HEK293 (cell line): ENCODE data around the gene CCDC110.

Experiments
- CTCF ChIA-PET: fragments of 350-600 bp; formaldehyde crosslinking; extraction: SDS; loops from one replicate; lab custom pipeline; 2021; ENCODE audit warnings: antibody characterized with exemption; lab: Yijun Ruan, JAX
- POLR2A ChIA-PET: fragments of 300-600 bp; formaldehyde crosslinking; extraction: SDS; loops from one replicate; lab custom pipeline; 2020; ENCODE audit warnings: antibody characterized with exemption, inconsistent platforms; lab: Yijun Ruan, JAX
- H3K27ac ChIP-seq: fragments of 200-500 bp; sonication (Bioruptor generic); 2 replicates; pipeline ENCODE4 v1.5.1; 2014; ENCODE audit warnings: low read depth, low read length, control low read depth, inconsistent platforms; ENCODE audit errors: extremely low read depth
- H3K36me3 ChIP-seq, 2 experiments: fragments of 200-500 bp in 1 of 2; sonication (Bioruptor generic) in 1 of 2; 1 replicate in 1 of 2; 2 replicates in 1 of 2; pipeline ENCODE4 v1.5.1; 2014 to 2017; ENCODE audit warnings: inconsistent platforms in 2 of 2, low read length in 2 of 2; ENCODE audit not compliant: control insufficient read depth in 2 of 2, insufficient read depth in 1 of 2
- H3K4me1 ChIP-seq: fragments of 200-500 bp; sonication (Bioruptor generic); 2 replicates; pipeline ENCODE4 v1.5.1; 2014; ENCODE audit warnings: mild to moderate bottlenecking, low read length, inconsistent platforms; ENCODE audit not compliant: control insufficient read depth, insufficient read depth
- H3K4me3 ChIP-seq: 2 replicates; pipeline ENCODE4 v1.5.1; 2011; ENCODE audit warnings: low read depth, mild to moderate bottlenecking, control low read depth, low read length, moderate library complexity
- H3K9me3 ChIP-seq: fragments of 200-500 bp; sonication (Bioruptor generic); 2 replicates; pipeline ENCODE4 v1.5.1; 2014; ENCODE audit warnings: low read depth, low read length, inconsistent platforms; ENCODE audit not compliant: control insufficient read depth, insufficient read depth
- GFI1B ChIP-seq: fragments of 450-650 bp; formaldehyde crosslinking; IDR thresholded peaks from 2 replicates; pipeline ENCODE4 v1.5.1; 2016; ENCODE audit warnings: missing biosample characterization, missing genetic modification characterization
- GLI2 ChIP-seq: fragments of 450-650 bp; formaldehyde crosslinking; IDR thresholded peaks from 2 replicates; pipeline ENCODE4; 2017; ENCODE audit warnings: missing biosample characterization, missing genetic modification characterization, low read depth, borderline replicate concordance
- GLIS2 ChIP-seq: fragments of 450-650 bp; formaldehyde crosslinking; IDR thresholded peaks from 2 replicates; pipeline ENCODE4 v1.5.1; 2016; ENCODE audit warnings: missing biosample characterization, missing genetic modification characterization
- HOXA7 ChIP-seq: sonication (generic); formaldehyde crosslinking; IDR thresholded peaks from 2 replicates; pipeline ENCODE4 v1.8.1; 2022; ENCODE audit warnings: missing genetic modification reagents, borderline replicate concordance
- IKZF3 ChIP-seq: fragments of 450-650 bp; IDR thresholded peaks from 2 replicates; pipeline ENCODE4 v1.5.0; 2018; ENCODE audit warnings: missing biosample characterization, mild to moderate bottlenecking, missing genetic modification characterization, moderate library complexity
- KLF8 ChIP-seq: fragments of 450-650 bp; formaldehyde crosslinking; IDR thresholded peaks from 2 replicates; pipeline ENCODE4 v1.5.1; 2016; ENCODE audit warnings: missing biosample characterization, missing genetic modification characterization
- SCRT1 ChIP-seq: fragments of 450-650 bp; formaldehyde crosslinking; IDR thresholded peaks from 2 replicates; pipeline ENCODE4 v1.5.1; 2016; ENCODE audit warnings: missing biosample characterization, missing genetic modification characterization, borderline replicate concordance
- SCRT2 ChIP-seq: fragments of 450-650 bp; formaldehyde crosslinking; IDR thresholded peaks from 2 replicates; pipeline ENCODE4 v1.5.1; 2016; ENCODE audit warnings: missing biosample characterization, missing genetic modification characterization
- YY1 ChIP-seq: fragments of 450-650 bp; formaldehyde crosslinking; IDR thresholded peaks from 2 replicates; pipeline ENCODE4 v1.5.1; 2018; ENCODE audit warnings: missing biosample characterization, missing genetic modification characterization
- ZNF140 ChIP-seq: fragments of 450-650 bp; formaldehyde crosslinking; IDR thresholded peaks from 2 replicates; pipeline ENCODE4 v1.5.1; 2016; ENCODE audit warnings: missing biosample characterization, missing genetic modification characterization
- ZNF174 ChIP-seq: fragments of 450-650 bp; formaldehyde crosslinking; IDR thresholded peaks from 2 replicates; pipeline ENCODE4 v1.5.0; 2017; ENCODE audit warnings: missing biosample characterization, mild to moderate bottlenecking, missing genetic modification characterization
- ZNF266 ChIP-seq: fragments of 450-650 bp; formaldehyde crosslinking; IDR thresholded peaks from 2 replicates; pipeline ENCODE4 v1.5.1; 2016; ENCODE audit warnings: missing biosample characterization, missing genetic modification characterization, low read depth
- ZNF302 ChIP-seq: fragments of 450-650 bp; formaldehyde crosslinking; IDR thresholded peaks from 2 replicates; pipeline ENCODE4 v1.5.1; 2016; ENCODE audit warnings: missing biosample characterization, missing genetic modification characterization, low read depth
- ZNF366 ChIP-seq: fragments of 450-650 bp; formaldehyde crosslinking; conservative IDR thresholded peaks from 2 replicates; pipeline ENCODE4 v1.5.1; 2016; ENCODE audit warnings: missing biosample characterization, missing genetic modification characterization
- ZNF423 ChIP-seq: fragments of 450-650 bp; formaldehyde crosslinking; IDR thresholded peaks from 2 replicates; pipeline ENCODE4 v1.5.1; 2016; ENCODE audit warnings: missing biosample characterization, missing genetic modification characterization
- ZNF548 ChIP-seq: fragments of 450-650 bp; formaldehyde crosslinking; IDR thresholded peaks from 2 replicates; pipeline ENCODE4 v1.5.1; 2016; ENCODE audit warnings: missing biosample characterization, missing genetic modification characterization
- ZNF626 ChIP-seq: fragments of 450-650 bp; sonication (Bioruptor Pico); formaldehyde crosslinking; IDR thresholded peaks from 2 replicates; pipeline ENCODE4 v1.5.1; 2018; ENCODE audit warnings: missing biosample characterization, missing genetic modification characterization, inconsistent platforms
- ZNF670 ChIP-seq: fragments of 450-650 bp; formaldehyde crosslinking; IDR thresholded peaks from 2 replicates; pipeline ENCODE4 v1.5.1; 2016; ENCODE audit warnings: missing biosample characterization, missing genetic modification characterization, low read depth
- ZNF76 ChIP-seq: fragments of 450-650 bp; formaldehyde crosslinking; IDR thresholded peaks from 2 replicates; pipeline ENCODE4; 2016; ENCODE audit warnings: low read depth, missing biosample characterization, missing genetic modification characterization, borderline replicate concordance
- TF ChIP-seq, protein P1 (sequence below): fragments of 450-650 bp; formaldehyde crosslinking; IDR thresholded peaks from 2 replicates; pipeline ENCODE4 v1.5.1; 2017; ENCODE audit warnings: missing biosample characterization, missing genetic modification characterization
- TF ChIP-seq, protein P2 (sequence below): fragments of 450-650 bp; formaldehyde crosslinking; IDR thresholded peaks from 2 replicates; pipeline ENCODE4 v1.5.1; 2016; ENCODE audit warnings: missing biosample characterization, missing genetic modification characterization, low read depth
- TF ChIP-seq, protein P3 (sequence below): fragments of 450-650 bp; formaldehyde crosslinking; IDR thresholded peaks from 2 replicates; pipeline ENCODE4 v1.5.1; 2017; ENCODE audit warnings: missing biosample characterization, mild to moderate bottlenecking, missing genetic modification characterization, moderate library complexity

Gene CCDC110

DNA sequence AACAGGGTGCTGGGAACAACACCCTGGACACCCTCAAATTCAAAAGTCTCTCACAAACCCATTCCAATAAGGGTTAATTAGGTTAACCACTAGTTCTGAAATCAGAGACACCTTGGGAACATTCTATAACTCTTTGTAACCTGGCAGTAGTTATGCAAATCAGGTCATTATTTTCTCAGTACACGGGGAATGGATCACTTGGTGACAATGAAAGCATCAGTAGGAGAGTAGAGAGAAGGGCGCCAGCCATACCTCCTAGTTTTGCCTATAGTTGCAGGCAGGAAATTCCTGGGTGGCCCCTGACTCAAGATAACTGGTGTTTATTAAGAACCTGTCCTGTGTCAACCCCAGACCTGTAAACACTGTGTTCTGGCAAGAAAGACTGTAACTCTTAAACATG is 2.5 kb downstream of the CCDC110 start:
- Histone ChIP-seq H3K27ac (no peak overlapping the region), H3K4me1 (0 out of 2 replicates have a peak, but pooled peaks cover 3% of the 10 kb centered on the region), H3K4me3 (no peak overlapping the region), H3K36me3 (no peaks in the 10 kb centered on the region), H3K9me3 (no peaks in the 10 kb centered on the region)
- CTCF ChIA-PET, result no interaction called here
- no peak for TF ChIP-seq ZNF548 (tag by site-specific recombination)
- TF ChIP-seq ZNF266 (tag by site-specific recombination), result no peak
- no peak for TF ChIP-seq ZNF366 (tag by site-specific recombination)
- no peak for TF ChIP-seq GLI2 (tag by site-specific recombination)
- TF ChIP-seq, protein P1, sequence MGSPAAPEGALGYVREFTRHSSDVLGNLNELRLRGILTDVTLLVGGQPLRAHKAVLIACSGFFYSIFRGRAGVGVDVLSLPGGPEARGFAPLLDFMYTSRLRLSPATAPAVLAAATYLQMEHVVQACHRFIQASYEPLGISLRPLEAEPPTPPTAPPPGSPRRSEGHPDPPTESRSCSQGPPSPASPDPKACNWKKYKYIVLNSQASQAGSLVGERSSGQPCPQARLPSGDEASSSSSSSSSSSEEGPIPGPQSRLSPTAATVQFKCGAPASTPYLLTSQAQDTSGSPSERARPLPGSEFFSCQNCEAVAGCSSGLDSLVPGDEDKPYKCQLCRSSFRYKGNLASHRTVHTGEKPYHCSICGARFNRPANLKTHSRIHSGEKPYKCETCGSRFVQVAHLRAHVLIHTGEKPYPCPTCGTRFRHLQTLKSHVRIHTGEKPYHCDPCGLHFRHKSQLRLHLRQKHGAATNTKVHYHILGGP (tag by site-specific recombination), result no peak
- TF ChIP-seq ZNF670 (tag by site-specific recombination), result no peak
- TF ChIP-seq ZNF423, result no peak
- TF ChIP-seq ZNF302, result no peak
- TF ChIP-seq IKZF3, result no peak
- no peak for TF ChIP-seq GFI1B (tag by site-specific recombination)
- no peak for TF ChIP-seq ZNF140 (tag by site-specific recombination)
- no peak for TF ChIP-seq ZNF626 (tag by site-specific recombination)
- TF ChIP-seq, protein P2, sequence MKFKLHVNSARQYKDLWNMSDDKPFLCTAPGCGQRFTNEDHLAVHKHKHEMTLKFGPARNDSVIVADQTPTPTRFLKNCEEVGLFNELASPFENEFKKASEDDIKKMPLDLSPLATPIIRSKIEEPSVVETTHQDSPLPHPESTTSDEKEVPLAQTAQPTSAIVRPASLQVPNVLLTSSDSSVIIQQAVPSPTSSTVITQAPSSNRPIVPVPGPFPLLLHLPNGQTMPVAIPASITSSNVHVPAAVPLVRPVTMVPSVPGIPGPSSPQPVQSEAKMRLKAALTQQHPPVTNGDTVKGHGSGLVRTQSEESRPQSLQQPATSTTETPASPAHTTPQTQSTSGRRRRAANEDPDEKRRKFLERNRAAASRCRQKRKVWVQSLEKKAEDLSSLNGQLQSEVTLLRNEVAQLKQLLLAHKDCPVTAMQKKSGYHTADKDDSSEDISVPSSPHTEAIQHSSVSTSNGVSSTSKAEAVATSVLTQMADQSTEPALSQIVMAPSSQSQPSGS, result no peak
- TF ChIP-seq HOXA7 (CRISPR knock-in tag), result no peak
- POLR2A ChIA-PET, result no interaction called here

DNA sequence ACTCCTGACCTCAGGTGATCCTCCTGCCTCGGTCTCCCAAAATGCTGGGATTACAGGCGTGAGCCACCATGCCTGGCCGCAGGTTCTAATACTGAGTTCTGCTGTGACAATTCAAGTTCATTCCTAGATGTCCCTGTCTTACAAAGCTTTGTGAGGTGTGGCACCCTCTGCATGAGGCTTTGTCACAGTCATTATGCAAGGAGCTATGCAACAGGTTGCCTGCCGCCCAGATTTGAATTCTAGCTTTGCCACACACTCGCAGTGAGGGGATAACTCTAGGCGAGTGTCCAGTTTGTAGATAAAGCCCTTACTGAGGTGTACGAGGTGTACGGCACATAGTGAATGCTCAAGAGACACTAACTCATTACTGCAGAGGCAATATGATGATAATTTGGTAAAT is 3.5 kb downstream of the CCDC110 start:
- Histone ChIP-seq H3K9me3 (no peaks in the 10 kb centered on the region), H3K36me3 (no peaks in the 10 kb centered on the region), H3K4me3 (no peak overlapping the region), H3K4me1 (0 out of 2 replicates have a peak, but pooled peaks cover 3% of the 10 kb centered on the region), H3K27ac (no peak overlapping the region)
- ChIA-PET CTCF (no interaction called here), POLR2A (no interaction called here)
- peak; percentile 80 for TF ChIP-seq SCRT2 (tag by site-specific recombination)
- TF ChIP-seq, protein P3, sequence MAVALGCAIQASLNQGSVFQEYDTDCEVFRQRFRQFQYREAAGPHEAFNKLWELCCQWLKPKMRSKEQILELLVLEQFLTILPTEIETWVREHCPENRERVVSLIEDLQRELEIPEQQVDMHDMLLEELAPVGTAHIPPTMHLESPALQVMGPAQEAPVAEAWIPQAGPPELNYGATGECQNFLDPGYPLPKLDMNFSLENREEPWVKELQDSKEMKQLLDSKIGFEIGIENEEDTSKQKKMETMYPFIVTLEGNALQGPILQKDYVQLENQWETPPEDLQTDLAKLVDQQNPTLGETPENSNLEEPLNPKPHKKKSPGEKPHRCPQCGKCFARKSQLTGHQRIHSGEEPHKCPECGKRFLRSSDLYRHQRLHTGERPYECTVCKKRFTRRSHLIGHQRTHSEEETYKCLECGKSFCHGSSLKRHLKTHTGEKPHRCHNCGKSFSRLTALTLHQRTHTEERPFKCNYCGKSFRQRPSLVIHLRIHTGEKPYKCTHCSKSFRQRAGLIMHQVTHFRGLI, result no peak
- TF ChIP-seq SCRT1 (tag by site-specific recombination), result peak; percentile 72
- TF ChIP-seq GLIS2 (tag by site-specific recombination), result no peak
- TF ChIP-seq ZNF174 (tag by site-specific recombination), result no peak
- no peak for TF ChIP-seq YY1 (tag by site-specific recombination)
- no peak for TF ChIP-seq ZNF76 (tag by site-specific recombination)
- TF ChIP-seq, protein P1 (tag by site-specific recombination), result no peak
- TF ChIP-seq KLF8 (tag by site-specific recombination), result no peak
